ENCODE data around the gene TUBA1C.
"Not testable (repeated sequence)": the region's sequence is repeated elsewhere in the genome, so short reads cannot be mapped to it uniquely, and the experiment has no call there.

Gene TUBA1C
- total RNA-seq: 38.9 to 118 reads per million in 2 donors

DNA sequence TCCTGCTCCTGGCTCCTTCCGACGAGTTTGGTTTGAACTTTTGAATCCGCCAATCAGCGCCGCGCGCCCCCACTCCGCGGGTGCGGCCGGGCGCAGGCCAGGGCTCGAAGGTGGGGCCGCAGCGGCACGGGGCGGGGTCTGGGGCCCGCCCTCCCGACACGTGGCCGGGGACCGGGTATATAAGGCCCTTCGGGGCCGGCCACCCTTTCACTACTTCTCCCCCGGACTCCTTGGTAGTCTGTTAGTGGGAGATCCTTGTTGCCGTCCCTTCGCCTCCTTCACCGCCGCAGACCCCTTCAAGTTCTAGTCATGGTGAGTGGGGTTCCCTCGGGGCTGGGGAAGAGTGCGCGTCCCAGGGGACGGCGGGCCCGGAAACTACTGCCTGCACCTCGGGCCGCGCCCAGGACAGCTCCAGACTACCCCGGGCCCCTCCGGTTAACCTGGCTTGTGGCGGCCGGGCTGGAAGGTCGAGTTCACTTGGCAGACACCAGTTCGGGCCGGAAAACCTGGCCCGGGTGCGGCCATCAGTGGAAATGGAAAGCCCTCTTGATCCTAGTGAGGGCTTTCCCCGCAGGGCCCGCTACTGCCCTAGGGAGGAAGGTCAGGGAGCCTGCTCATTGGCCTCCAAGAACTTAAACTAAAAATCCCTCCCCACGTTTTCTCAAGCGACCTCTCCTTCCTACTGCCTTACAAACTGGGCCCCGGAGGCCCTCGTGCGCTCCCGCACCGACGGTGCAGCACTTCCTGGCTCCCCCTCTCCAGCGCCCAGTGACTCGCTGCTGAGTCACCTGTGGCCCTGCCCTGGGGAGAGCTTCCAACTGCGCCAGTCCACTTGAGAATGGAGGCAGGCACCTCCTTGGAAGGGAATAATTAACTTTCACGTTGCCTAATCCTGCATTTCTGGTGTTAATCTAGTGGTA is at the start of gene TUBA1C:
TUBA1C (plus strand) TSS at position 210 of the 920 bp plus-strand sequence; CDS start at position 310, 100 bp downstream.
- peak; percentile 77 for DNase-seq

DNA sequence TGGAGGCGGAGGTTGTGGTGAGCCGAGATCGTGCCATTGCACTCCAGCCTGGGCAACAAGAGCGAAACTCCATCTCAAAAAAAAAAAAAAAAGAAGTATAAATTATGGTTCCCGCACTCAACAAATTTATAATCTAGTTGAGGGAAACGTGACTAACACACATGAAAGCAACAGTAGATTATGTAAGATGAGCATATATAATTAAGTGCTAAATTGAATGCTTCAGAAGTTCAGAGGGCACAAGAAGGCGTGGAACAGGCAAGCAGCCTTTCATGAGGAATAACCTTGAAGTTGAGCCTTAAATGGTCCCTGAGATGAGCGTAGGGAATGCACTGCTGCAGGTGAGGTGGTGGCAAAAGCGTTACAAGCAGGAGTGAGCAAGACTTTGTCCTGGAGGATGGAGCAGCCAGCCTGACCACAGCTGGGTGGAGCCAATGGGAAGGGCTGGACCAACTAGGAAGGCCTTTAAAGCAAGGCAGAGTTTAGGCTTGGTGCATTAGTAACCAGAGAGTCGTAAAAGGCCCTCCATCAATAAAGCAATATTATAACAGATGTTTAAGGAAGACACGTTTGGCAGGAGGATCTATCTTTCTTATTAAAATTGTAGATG is 45.4 kb upstream of the TUBA1C start:
- no peak for DNase-seq

DNA sequence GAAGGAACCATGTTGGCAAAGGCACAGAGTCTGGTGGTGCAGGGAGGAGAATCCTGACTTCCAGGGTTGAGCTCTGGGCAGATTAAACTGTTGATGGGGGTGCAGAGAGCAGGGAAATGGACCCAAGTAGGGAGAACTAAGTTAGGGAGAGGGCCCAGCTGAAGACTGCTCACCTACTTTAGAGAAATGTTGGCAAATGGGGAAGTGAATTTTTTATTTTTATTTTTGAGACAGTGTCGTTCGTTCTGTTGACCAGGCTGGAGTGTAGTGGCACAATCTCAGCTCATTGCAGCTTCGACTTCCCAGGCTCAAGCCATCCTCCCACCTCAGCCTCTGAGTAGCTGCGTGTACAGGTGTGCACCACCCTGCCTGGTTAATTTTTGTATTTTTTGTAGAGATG is 43.9 kb upstream of the TUBA1C start:
- DNase-seq: no peak

DNA sequence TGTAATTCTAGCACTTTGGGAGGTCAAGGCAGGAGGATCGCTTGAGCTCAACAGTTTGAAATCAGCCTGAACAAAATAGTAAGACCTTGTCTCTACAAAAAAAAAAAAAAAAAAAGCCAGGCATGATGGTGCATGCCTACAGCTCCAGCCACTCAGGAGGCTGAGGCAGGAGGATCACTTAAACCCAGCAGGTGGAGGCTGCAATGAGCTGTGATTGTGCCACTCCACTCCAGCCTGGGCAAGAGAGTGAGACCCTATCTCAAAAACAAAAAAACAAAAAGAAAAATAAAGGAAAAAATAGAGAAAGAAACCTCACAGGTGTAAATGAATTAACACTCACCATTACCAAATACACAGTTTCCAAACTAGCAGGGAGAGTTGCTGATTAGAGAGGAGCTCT is 41.8 kb upstream of the TUBA1C start:
- DNase-seq: no peak

DNA sequence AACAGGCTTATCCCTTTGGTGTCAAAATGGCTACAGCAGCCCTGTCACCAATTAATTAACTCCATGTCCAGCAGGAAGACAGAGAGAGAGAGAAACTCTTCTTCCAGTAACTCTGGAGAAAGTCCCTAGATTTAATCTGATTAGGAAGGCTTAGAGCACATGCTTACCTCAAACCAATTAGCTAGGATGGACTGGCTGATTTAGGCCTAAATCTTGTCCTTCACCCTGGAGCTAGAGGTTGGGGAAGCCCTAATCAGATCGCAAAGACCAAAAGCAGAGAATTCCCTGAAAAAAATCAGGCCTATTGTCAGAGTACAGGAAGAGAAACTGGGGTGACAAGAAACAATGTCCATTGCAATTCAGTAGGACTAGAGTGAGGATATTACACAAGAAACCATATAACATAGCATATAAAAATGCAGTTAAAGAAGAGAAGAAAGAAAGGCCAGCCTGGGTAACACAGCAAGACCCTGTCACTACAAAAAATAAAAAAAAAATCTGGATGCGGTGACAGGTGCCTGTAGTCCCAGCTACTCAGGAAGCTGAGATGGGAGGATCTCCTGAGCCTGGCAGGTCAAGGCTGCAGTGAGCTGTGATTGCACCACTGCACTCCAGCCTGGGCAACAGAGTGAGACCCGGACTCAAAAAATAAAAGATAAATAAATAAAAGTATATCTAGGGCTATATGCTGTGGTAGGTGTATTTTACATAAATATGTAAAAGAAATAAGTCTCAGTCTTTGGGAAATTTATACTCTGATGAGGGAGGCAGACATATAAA is 41.1 kb upstream of the TUBA1C start:
- DNase-seq: no peak

DNA sequence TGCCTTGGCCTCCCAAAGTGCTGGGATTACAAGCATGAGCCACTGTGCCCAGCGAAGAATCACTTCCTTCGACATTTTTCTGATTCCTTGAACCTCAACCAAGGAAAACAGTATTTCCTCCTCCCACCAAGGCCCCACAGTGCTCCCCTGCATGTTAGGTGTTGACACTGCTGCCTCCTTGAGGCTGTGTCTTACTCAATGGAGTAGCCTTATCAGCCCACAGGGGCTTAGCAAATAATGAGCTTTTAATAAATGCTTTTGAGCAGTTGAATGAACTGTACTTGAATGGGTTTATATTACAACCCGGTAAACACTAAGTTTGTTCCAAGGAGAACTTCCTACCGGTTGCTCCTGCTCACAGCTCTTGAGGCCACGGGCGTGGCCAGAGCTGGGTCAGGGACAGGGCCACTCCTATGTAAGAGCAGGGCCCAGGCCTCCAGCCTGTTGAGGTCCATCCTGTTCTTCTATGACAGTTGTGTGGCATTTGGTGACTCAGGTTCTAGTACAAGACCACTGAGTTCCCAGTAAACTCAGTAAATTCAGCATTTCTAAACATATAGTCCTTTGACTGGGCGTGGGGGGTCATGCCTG is 39.2 kb upstream of the TUBA1C start:
- DNase-seq: no peak

DNA sequence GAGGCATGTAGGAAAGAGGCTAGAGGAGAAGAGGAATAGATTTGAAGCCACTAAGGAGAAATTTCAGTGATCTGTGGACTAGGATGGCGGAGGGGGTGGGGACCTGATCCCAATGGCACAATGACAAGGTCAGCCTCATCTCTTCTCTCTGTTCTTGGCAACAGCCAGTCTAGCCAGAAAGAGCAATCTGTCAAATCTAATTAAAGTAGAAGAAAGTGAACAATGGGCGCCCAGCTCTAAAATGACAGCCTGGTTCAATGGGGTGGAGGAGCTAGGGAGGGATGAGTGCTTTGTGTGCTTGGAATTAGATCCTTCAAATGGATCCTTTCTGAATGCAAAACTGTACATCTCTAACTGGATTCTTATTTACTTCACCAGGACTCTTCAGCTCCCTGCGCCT is 37.2 kb upstream of the TUBA1C start:
- no peak for DNase-seq

DNA sequence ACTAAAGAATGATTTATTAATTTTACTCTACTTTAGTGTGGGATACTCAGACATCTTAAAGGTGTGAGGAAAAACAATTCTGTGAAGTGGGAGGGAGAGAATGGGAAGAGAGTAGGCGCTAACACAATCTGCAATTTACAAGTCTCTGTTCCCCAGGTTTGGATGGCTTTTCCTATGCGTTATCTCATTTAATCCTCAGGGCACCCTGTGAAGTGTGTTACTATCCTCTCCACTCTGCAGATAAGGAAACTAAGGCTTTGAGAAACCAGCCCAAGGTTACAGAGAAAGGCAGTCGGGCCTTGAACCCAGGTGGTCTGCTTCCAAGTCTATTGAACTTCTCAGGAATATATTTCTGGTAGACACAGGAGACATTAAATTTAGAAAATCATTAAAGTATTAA is 36.2 kb upstream of the TUBA1C start:
- DNase-seq: no peak

DNA sequence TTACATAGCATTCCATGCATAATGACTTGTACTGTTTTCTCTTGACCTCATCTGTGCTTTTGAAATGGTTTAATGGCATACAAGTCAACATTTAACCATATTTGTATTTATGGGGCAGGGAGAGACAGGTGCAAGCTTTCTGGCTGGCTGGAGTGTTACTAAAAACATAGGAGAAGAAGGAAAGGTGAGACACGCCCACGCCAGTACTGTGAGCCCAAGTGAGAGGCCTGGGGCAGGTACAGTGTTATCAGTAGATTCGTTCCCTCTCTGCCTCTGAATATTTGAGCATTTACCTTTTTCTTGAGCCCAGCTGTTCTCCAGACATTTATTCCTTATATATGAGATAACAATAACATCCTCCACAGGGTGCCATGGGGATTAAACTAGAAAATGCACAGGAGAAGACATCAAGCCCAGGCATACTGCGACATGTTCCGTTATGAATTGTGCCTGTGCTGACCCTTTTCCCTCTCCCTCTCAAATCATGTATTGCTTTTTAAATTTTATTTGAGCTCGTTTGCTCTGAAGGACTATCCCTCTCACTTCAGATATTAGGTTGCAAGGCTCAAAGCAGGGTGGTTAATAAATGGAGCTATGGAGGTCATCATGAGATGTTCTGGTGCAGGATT is 34.6 kb upstream of the TUBA1C start:
- DNase-seq: no peak

DNA sequence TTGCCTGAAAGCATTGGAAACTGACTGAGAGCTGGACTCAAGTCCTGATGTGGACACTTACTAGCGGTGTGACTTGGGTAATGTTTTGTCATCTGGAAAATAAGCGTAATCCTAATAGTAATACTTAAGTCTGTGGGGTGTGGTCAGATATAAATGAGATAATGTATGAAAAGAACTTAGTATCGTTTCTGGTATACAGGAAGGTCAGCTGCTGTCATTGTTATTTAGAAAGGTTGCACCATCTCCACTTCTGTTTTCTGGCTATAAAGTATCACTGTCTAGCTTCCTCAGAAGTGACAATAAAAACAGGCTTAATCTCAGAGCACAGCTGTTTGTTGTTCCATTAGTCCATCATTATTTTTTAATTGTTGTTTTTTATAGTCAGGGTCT is 34.1 kb upstream of the TUBA1C start:
- no peak for DNase-seq

DNA sequence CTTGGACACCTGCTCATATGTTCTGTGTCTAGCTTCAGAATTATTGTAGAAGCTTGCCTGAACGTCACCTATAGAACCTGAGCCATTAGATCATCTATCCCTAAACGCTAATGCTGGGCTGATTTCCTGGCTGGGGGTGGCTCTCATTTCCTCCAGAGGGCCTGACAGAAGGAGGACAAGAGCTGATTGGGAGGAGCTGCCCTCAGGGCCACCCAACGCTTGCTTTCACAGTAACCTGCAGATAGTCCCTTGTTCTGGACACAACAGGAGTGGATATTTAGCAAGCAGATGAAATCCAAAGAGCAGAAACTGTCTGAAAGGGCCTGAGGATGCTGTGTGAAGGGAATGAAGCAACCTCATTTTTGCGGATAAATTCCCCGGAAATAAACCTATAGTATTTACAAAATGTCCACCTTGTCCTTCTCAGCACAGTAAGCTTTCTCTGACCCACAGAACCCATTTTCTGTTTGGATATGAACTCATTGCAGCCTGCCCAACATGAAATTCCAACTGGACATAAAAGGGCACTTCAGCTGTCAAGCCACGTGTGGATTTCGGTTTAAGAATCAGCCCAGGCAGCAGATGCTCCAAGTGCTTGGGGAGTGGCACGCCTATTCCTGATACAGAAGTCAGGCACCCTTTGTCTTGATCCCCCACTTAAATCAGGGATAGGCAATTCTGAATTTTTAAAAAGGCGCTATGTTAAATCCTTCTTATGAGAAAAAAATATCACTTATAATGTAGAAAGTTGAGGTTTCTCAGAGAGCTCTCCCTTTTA is 32.8 kb upstream of the TUBA1C start:
- DNase-seq: no peak

DNA sequence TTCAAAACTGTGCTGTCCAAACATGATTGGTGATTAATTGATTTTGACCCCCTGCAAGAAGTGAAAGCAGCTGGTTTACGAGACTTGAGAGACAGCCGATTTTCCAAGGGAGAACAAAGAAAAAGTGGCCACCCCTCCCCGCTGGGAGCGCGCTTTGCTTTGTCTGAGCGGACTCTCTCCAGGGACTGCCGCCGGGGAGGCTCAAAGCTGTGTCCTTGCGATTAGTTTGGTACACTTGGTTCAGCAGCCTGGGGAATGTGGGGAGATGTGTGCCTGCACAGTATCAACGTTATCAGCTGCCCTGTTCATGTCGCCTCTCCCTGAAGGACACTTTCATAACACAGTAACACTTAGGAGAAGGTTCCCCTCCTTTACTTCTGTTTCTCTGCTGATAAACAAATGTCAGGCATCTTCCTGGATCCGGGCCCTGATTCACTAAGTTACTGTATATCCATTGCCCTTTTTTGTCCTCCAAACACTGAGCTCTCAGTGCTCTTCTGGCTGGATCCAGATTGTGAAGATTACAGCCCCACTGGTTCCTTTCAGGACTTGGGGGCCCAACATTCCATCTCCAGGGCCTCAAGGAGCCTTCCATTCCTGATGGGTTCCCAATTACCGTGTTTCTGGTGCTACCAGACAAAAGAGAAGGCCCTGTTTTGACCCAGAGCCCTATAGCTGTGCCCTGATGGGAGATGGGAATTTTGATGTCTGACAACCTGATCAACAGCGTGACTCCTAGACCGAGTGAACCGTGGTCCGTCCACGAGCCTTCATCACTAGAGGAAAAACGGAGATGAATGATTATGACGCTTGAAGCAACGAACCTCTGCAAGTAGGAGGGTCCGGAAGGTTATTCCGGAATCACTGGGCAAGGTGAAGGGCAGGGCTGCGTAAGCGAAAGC is 31.7 kb upstream of the TUBA1C start:
- DNase-seq: no peak

DNA sequence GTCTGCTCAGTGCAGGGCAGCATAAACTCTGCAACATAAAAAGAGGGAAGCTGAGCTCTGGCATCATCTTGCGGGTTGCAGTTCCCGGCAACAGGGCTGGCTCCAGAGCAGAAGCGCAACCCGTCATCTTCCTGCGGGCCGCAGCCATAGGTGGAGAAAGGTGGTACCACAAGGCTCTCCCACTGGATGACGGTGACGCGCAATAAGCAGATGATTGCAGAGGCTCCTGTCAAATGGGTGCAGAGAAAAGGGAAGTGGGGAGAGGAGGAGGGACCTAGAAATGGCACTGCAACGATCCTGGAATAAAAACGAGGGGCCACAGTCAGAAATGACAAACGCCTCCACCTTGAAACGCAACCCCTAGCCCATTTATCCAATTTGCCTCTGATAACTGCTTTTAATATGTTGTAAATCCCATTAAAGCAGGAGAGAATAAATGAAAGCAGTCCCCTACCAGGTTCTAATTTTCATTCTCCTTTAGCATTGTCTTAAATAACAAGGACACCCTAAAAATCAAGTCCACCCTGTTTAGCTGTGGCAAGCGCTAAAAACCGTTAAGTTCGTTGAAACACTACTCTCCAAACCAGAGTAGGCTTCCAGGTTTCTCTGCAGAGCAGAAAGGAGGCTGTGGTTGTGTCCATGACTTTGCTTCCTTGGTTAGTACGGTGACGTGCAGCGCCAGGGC is 30.9 kb upstream of the TUBA1C start:
- DNase-seq: no peak

DNA sequence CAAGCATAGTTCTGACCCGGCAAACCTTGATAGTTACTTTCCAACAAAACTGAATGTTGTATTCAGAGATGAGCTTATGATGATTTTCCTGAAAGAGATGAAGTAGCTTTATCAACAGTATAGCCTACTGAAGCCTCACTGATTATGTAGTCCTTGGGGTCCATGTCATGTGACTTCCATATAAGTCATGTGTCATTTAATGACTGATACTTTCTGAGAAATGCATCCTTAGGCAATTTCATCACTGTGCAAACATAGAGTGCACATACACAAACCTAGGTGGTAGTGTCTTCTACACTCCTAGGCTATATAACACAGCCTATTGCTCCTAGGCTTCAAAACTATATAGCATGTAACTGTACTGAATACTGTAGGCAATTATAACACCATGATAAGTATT is 28.5 kb upstream of the TUBA1C start:
- no peak for DNase-seq

DNA sequence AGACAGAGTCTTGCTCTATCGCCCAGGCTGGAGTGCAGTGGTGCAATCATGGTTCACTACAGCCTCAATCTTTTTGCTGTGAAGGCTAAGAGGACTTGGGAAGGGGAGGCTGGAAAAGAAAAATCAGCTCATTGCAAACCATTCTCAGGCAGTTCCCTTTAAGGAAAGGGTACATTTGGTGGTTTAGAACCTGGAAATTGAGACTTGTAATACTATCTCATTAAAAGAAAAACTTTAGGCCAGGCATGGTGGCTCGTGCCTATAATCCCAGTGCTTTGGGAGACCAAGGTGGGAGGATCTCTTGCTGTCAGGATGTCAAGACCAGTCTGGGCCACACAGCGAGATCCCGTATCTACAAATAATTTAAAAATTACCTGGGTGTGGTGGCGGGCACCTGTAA is 21.3 kb upstream of the TUBA1C start:
- no peak for DNase-seq

DNA sequence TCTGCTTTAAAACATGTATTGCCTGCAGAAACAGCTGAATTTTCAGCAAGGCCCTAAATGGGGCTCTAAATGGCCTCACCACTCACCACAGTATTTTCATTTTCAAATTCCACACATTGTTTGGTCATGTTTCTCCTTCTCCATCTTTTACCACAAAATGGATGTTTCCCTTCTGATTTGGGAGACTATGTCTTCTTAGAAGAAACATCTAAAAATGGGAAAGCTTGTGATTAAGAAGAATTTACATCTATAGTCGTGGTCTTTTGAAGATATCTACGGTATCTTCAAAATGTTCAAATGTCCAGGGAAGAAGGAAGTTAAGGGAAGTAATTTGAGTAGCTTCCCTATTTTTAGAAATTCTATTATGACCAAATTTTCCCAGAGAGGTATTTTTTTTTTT is 20.7 kb upstream of the TUBA1C start:
- DNase-seq: no peak

DNA sequence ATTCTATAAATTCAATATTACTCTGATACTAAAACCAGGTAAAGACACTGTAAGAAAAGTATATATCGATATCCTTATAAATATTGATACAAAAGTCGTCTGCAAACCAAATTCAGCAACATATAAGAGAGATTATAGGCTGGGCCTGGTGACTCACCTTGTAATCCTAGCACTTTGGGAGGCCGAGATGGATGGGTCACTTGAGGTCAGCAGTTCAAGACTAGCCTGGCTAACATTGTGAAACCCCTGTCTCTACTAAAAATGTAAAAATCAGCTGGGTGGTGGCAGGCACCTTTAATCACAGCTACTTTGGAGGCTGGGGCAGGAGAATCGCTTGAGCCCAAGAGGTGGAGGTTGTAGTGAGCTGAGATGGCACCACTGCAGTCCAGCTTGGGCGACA is 13.5 kb upstream of the TUBA1C start:
- DNase-seq: no peak

DNA sequence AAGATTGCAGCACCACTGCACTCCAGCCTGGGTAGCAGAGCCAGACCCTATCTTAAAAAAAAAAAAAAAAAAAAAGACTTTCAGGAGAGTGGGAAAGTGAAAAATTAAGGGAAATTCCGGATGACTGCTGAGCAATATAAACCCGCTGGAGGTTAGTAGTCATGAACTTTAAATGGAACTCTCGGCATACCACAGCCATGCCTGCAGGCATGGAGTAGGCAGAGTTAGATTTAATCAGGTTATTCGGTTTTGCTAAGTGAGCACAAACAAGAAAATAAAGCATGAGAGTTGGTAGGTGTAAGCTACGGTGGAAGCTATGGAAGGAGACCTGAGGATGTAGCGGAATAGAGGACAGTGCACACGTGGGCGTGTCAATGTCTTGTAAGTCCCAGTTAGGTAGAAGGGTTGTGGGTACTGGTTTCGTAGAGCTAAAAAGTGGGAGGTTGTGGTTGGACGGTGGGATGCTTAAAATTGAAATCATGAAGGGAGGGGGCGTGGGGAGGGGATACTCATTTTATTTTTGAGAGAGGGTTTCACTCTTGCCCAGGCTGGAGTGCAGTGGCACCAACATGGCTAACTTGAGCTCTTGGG is 11.8 kb upstream of the TUBA1C start:
- DNase-seq: no peak

DNA sequence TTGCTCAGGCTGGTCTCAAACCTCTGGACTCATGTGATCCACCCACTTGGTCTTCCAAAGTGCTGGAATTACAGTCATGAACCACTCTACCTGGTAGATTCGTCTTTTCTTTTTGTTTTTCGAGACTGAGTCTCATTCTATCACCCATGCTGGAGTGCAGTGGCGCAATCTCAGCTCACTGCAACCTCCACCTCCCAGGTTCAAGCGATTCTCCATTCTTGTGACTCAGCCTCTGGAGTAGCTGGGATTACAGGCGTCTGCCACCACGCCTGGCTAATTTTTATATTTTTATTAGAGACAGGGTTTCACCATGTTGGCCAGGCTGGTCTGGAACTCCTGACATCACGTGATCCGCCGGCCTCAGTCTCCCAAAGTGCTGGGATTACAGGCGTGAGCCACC is 9.4 kb upstream of the TUBA1C start:
- DNase-seq: not testable (repeated sequence)
